ENCODE measurements around the gene STOX1. TPM values are rescaled to one million over a fixed set of nuclear protein-coding genes. Genes with fewer than 3 reads are reported as not detected.

Gene STOX1
- total and polyA plus RNA-seq, 2 of the 13 experiments (the other 11 are each of a cell fraction or from before 2014, with no cell fraction given) = 2.5 to 6.0 TPM

DNA sequence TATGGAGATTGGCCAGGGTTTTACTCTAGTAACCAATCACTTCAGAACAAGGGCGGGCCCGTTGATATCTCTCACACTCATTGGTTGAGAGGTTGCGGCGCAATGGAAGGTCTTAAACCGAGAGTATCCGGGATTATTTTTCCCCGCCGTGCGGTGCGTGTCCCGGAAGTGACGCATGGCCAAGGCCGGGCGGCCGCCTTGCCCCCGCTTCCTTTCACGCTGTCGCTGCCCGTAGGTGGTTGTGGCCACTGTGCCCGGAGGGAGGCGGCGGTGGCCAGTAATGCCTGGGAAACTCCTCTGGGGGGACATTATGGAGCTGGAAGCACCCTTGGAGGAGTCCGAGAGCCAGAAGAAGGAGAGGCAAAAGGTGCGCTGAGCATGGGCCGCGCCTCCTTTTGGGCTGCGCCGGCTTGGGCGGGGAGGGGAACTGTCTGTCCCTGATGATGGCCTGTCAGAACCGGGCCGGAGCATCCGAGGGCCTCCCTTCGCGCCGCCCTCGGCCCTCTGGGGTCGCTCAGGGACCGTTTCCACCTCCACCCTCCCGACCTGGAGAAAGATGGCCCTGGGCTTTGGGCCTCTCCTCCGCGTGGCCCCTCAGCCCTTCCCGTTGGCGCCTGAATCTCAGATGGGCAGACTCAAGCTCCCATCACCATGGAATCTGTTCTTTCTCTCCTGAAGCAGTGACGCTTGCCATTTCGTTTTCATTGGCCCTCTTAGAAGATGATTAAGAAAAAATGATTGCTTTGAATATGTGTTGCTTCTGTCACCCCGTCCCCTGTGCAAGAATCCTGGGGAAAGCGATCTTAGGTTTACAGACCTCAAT lies 74.0 kb downstream of the STOX1 start, which contains the start of gene DDX50:
TSS of gene DDX50 (plus strand) at position 211 of the 823 bp plus-strand sequence. CDS start at position 281, 70 bp downstream.
- peak; percentile 96 for ATAC-seq
- POLR2A ChIA-PET = interaction anchor here (0.6 to 3.1 kb wide), 15 partner anchors 11 to 333 kb away, joined by 3 to 31 read pairs (median 6); partner anchors contain the start of genes CCAR1, DDX21 and STOX1
- CTCF ChIA-PET (ENCODE audit: low intra/inter-chr PET ratio, low total read pairs) = no interaction called here
- TF ChIP-seq, protein P1, sequence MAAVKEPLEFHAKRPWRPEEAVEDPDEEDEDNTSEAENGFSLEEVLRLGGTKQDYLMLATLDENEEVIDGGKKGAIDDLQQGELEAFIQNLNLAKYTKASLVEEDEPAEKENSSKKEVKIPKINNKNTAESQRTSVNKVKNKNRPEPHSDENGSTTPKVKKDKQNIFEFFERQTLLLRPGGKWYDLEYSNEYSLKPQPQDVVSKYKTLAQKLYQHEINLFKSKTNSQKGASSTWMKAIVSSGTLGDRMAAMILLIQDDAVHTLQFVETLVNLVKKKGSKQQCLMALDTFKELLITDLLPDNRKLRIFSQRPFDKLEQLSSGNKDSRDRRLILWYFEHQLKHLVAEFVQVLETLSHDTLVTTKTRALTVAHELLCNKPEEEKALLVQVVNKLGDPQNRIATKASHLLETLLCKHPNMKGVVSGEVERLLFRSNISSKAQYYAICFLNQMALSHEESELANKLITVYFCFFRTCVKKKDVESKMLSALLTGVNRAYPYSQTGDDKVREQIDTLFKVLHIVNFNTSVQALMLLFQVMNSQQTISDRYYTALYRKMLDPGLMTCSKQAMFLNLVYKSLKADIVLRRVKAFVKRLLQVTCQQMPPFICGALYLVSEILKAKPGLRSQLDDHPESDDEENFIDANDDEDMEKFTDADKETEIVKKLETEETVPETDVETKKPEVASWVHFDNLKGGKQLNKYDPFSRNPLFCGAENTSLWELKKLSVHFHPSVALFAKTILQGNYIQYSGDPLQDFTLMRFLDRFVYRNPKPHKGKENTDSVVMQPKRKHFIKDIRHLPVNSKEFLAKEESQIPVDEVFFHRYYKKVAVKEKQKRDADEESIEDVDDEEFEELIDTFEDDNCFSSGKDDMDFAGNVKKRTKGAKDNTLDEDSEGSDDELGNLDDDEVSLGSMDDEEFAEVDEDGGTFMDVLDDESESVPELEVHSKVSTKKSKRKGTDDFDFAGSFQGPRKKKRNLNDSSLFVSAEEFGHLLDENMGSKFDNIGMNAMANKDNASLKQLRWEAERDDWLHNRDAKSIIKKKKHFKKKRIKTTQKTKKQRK (IDR thresholded peaks at IDR 0.05; ENCODE audit: low read length) = no peak
- 0 out of 2 replicates have a peak, but pooled peaks have one; percentile 6 for TF ChIP-seq ELF3 (CRISPR knock-in tag; IDR thresholded peaks at IDR 0.05)
- TF ChIP-seq GTF2F1 (IDR thresholded peaks at IDR 0.05; ENCODE audit: low read length) = 0 out of 2 replicates have a peak, but pooled peaks have one; percentile 8
- TF ChIP-seq, protein P2, sequence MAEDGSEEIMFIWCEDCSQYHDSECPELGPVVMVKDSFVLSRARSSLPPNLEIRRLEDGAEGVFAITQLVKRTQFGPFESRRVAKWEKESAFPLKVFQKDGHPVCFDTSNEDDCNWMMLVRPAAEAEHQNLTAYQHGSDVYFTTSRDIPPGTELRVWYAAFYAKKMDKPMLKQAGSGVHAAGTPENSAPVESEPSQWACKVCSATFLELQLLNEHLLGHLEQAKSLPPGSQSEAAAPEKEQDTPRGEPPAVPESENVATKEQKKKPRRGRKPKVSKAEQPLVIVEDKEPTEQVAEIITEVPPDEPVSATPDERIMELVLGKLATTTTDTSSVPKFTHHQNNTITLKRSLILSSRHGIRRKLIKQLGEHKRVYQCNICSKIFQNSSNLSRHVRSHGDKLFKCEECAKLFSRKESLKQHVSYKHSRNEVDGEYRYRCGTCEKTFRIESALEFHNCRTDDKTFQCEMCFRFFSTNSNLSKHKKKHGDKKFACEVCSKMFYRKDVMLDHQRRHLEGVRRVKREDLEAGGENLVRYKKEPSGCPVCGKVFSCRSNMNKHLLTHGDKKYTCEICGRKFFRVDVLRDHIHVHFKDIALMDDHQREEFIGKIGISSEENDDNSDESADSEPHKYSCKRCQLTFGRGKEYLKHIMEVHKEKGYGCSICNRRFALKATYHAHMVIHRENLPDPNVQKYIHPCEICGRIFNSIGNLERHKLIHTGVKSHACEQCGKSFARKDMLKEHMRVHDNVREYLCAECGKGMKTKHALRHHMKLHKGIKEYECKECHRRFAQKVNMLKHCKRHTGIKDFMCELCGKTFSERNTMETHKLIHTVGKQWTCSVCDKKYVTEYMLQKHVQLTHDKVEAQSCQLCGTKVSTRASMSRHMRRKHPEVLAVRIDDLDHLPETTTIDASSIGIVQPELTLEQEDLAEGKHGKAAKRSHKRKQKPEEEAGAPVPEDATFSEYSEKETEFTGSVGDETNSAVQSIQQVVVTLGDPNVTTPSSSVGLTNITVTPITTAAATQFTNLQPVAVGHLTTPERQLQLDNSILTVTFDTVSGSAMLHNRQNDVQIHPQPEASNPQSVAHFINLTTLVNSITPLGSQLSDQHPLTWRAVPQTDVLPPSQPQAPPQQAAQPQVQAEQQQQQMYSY (CRISPR knock-in tag; IDR thresholded peaks at IDR 0.05) = peak; percentile 16; the same call in 1 of the 2 replicates
- TF ChIP-seq KDM5A (IDR thresholded peaks at IDR 0.05; ENCODE audit: borderline replicate concordance, low read length) = no peak; the same call in 1 of the 2 replicates
- TF ChIP-seq ZFP1 (CRISPR knock-in tag; IDR thresholded peaks at IDR 0.05) = 0 out of 2 replicates have a peak, but pooled peaks have one; percentile 4
- TF ChIP-seq, protein P3, sequence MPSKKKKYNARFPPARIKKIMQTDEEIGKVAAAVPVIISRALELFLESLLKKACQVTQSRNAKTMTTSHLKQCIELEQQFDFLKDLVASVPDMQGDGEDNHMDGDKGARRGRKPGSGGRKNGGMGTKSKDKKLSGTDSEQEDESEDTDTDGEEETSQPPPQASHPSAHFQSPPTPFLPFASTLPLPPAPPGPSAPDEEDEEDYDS (CRISPR knock-in tag; IDR thresholded peaks at IDR 0.05) = peak; percentile 44; the same call in 1 of the 2 replicates
- peak; percentile 91 for TF ChIP-seq KAT8 (CRISPR knock-in tag; IDR thresholded peaks at IDR 0.05)
- peak; percentile 9; the same call in 1 of the 2 replicates for TF ChIP-seq ZNF564 (CRISPR knock-in tag; IDR thresholded peaks at IDR 0.05)
- TF ChIP-seq KDM4B (CRISPR knock-in tag; IDR thresholded peaks at IDR 0.05) = peak; percentile 62; the same call in 1 of the 2 replicates
- no peak for TF ChIP-seq BRD4 (CRISPR knock-in tag; IDR thresholded peaks at IDR 0.05)
- TF ChIP-seq MAF1 (CRISPR knock-in tag; IDR thresholded peaks at IDR 0.05; ENCODE audit: borderline replicate concordance) = 0 out of 2 replicates have a peak, but pooled peaks have one; percentile 4

More for the DNA sequence above, 74.0 kb downstream of the STOX1 start, which contains the start of gene DDX50:
- H4K20me1 ChIP-seq (ENCODE audit: insufficient read depth, low read length) = no peaks in the 10 kb centered on the region
- H3K4me1 ChIP-seq (ENCODE audit: insufficient read depth, low read length) = peaks cover 46% of the 10 kb centered on the region
- H3K9ac ChIP-seq (ENCODE audit: insufficient read depth, low read depth, low read length) = peak within 1 kb of the TSS; percentile 88
- H3K27ac ChIP-seq (ENCODE audit: extremely low read length, insufficient read depth, low read length) = peak within 1 kb of the TSS; percentile 93
- peak within 1 kb of the TSS; percentile 52 for H2AFZ ChIP-seq (ENCODE audit: low read length)
- H3K4me3 ChIP-seq (replicated peaks in 1 of 3; ENCODE audit: insufficient read depth in 1 of 3, low read depth in 2 of 3, low read length in 3 of 3) = peak within 1 kb of the TSS; percentile 86 to 89 (median 87)
- in situ Hi-C loops (cut with HindIII; ENCODE audit: extremely low pct_ligation_motif_present, low pct_unique_long_range_greater_than_20kb) (loop anchor here (5.0 kb wide), 1 partner anchor 109 kb away; no protein-coding TSS in a partner anchor), intact Hi-C loops (cut with micrococcal nuclease; ENCODE audit: unreplicated experiment) (loop anchor here (1.0 kb wide), 1 partner anchor 54 kb away; no protein-coding TSS in a partner anchor)
- TSS peak; percentile 77 for BruUV-seq (replicated peaks)
- H3K36me3 ChIP-seq (replicated peaks in 1 of 2; ENCODE audit: control insufficient read depth in 1 of 2, insufficient read depth in 2 of 2, low read length in 2 of 2) = no peaks in the 10 kb centered on the region
- H3K27me3 ChIP-seq (ENCODE audit: control insufficient read depth in 1 of 2, insufficient read depth in 2 of 2, low read length in 2 of 2) = no peaks in the 10 kb centered on the region; a peak in 1 of 5 replicates
- 2% methylated on average over 30 of the region's 47 CpGs for WGBS (ENCODE audit: low lambda C conversion rate)
- peak; percentile 100 for FAIRE-seq
- H3K9me3 ChIP-seq (ENCODE audit: low read length) = no peaks in the 10 kb centered on the region
- peak; percentile 99 for DNase-seq (ENCODE audit: low spot score)
- peak within 1 kb of the TSS; percentile 74 for H3K4me2 ChIP-seq (ENCODE audit: low read depth, low read length)
- peaks cover 16% of the 10 kb centered on the region for H3K79me2 ChIP-seq (ENCODE audit: insufficient read depth, low read length)
